Ishikawa (cell line): ENCODE measurements around the gene PRLH.
A peak's percentile ranks its signal among the peaks of the same experiment; 100 is the strongest.

ENCODE experiments used
- CEBPB ChIP-seq: IDR thresholded peaks from 2 replicates; pipeline ENCODE4 v1.6.1; 2012
- CREB1 ChIP-seq: IDR thresholded peaks from 2 replicates; pipeline ENCODE4 v1.6.1; 2012; ENCODE audit warnings: low read depth
- EGR1 ChIP-seq: IDR thresholded peaks from 2 replicates; pipeline ENCODE4 v1.6.1; 2012
- EP300 ChIP-seq: IDR thresholded peaks from 2 replicates; pipeline ENCODE4 v1.6.1; 2012; ENCODE audit warnings: borderline replicate concordance
- FOXM1 ChIP-seq: IDR thresholded peaks from 2 replicates; pipeline ENCODE4 v1.6.1; 2012; ENCODE audit warnings: low read depth, borderline replicate concordance
- MAX ChIP-seq: IDR thresholded peaks from 2 replicates; pipeline ENCODE4 v1.6.1; 2012
- NFIC ChIP-seq: IDR thresholded peaks from 2 replicates; pipeline ENCODE4 v1.6.1; 2012
- RAD21 ChIP-seq: IDR thresholded peaks from 2 replicates; pipeline ENCODE4 v1.6.1; 2012; ENCODE audit warnings: low read depth
- REST ChIP-seq: IDR thresholded peaks from 2 replicates; pipeline ENCODE4 v1.6.1; 2012; ENCODE audit warnings: low read depth, mild to moderate bottlenecking
- TAF1 ChIP-seq: IDR thresholded peaks from 2 replicates; pipeline ENCODE4 v1.6.1; 2012; ENCODE audit warnings: low read depth, mild to moderate bottlenecking
- TCF12 ChIP-seq: IDR thresholded peaks from 2 replicates; pipeline ENCODE4 v1.6.1; 2012; ENCODE audit warnings: low read depth
- TEAD4 ChIP-seq: IDR thresholded peaks from 2 replicates; pipeline ENCODE4 v1.6.1; 2012
- USF1 ChIP-seq: IDR thresholded peaks from 2 replicates; pipeline ENCODE4 v1.6.1; 2012
- YY1 ChIP-seq: IDR thresholded peaks from 2 replicates; pipeline ENCODE4 v1.6.1; 2012; ENCODE audit warnings: low read depth
- ZBTB7A ChIP-seq: IDR thresholded peaks from 2 replicates; pipeline ENCODE4 v1.6.1; 2012; ENCODE audit warnings: low read depth

The PRLH gene

GRCh38 chr2:237571551-237571950 lies 5.2 kb downstream of the PRLH start:
- TF ChIP-seq EP300 (no peak), CREB1 (no peak), CEBPB (no peak), FOXM1 (no peak), ZBTB7A (no peak), RAD21 (no peak)

- TF ChIP-seq TCF12 (no peak), MAX (peak; percentile 28; the same call in 1 of the 2 replicates), RAD21 (peak; percentile 99), CEBPB (no peak), YY1 (no peak), USF1 (peak; percentile 33; the same call in 1 of the 2 replicates), NFIC (no peak), ZBTB7A (0 out of 2 replicates have a peak, but pooled peaks have one; percentile 40)
These were observed 5.8 kb downstream of the PRLH start for GRCh38 chr2:237572021-237572741.

GRCh38 chr2:237572742-237573101 lies 6.3 kb downstream of the PRLH start:
- TF ChIP-seq EGR1 (no peak), TEAD4 (no peak)

GRCh38 chr2:237573721-237574415 lies 7.5 kb downstream of the PRLH start:
- TF ChIP-seq TAF1 (no peak), REST (no peak), RAD21 (no peak), EP300 (no peak), YY1 (no peak), CREB1 (no peak), CEBPB (no peak), USF1 (no peak), ZBTB7A (no peak), TCF12 (no peak)

- TF ChIP-seq EP300 (no peak), EGR1 (no peak), CEBPB (no peak), FOXM1 (no peak), RAD21 (no peak), TAF1 (no peak), TCF12 (no peak)
These were observed 8.1 kb downstream of the PRLH start for GRCh38 chr2:237574467-237574866.

GRCh38 chr2:237574894-237575868 lies 8.8 kb downstream of the PRLH start:
- TF ChIP-seq TAF1 (no peak), REST (no peak), EGR1 (no peak), CREB1 (no peak), YY1 (no peak), NFIC (no peak), CEBPB (no peak), TCF12 (no peak), ZBTB7A (no peak), FOXM1 (no peak), MAX (no peak), TEAD4 (no peak), RAD21 (no peak), USF1 (no peak), EP300 (no peak)
